ENCODE measurements around the gene LONP1. TPM values are rescaled to one million over a fixed set of nuclear protein-coding genes. Genes with fewer than 3 reads are reported as not detected.

LONP1 gene
- total and polyA plus RNA-seq, 9 donors = 25.5 to 77.2 (median 51.4) TPM

DNA sequence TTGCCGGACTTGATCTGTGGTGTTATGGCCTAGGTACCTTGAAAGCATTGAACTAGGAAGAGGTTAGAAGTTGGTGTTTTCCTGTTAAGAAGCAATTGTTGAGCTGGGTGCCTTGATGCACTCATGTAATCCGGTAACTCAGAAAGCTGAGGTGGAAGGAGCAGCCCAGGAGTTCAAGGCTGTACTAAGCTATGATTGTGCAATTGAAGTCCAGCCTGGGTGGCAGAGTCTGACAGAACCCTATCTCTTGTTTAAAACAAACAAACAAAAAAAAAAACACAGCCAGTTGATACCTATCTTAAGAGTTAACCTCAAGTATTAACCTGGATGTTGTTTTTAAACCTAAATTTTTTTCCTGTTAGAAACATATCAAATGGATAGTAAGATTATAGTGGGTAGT, 77.7 kb downstream of the LONP1 start:
- no peak overlapping the region for H3K27ac ChIP-seq
- DNase-seq = no peak
- TF ChIP-seq POLR2A (IDR thresholded peaks at IDR 0.05) = no peak
- no peak for TF ChIP-seq EP300 (IDR thresholded peaks at IDR 0.05)
- TF ChIP-seq, protein P1, sequence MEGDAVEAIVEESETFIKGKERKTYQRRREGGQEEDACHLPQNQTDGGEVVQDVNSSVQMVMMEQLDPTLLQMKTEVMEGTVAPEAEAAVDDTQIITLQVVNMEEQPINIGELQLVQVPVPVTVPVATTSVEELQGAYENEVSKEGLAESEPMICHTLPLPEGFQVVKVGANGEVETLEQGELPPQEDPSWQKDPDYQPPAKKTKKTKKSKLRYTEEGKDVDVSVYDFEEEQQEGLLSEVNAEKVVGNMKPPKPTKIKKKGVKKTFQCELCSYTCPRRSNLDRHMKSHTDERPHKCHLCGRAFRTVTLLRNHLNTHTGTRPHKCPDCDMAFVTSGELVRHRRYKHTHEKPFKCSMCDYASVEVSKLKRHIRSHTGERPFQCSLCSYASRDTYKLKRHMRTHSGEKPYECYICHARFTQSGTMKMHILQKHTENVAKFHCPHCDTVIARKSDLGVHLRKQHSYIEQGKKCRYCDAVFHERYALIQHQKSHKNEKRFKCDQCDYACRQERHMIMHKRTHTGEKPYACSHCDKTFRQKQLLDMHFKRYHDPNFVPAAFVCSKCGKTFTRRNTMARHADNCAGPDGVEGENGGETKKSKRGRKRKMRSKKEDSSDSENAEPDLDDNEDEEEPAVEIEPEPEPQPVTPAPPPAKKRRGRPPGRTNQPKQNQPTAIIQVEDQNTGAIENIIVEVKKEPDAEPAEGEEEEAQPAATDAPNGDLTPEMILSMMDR (IDR thresholded peaks at IDR 0.05) = no peak
- no peak overlapping the region for H3K4me3 ChIP-seq
- no peaks in the 10 kb centered on the region for H3K9me3 ChIP-seq
- H3K36me3 ChIP-seq = no peaks in the 10 kb centered on the region
- H3K27me3 ChIP-seq = no peaks in the 10 kb centered on the region
- intact Hi-C loops (cut with DNase I) = no loop called here
- WGBS, 3 donors = 57 to 68% (median 63%) methylated on average over 2 of the region's 2 CpGs
- H3K4me1 ChIP-seq (ENCODE audit: insufficient read depth) = peaks cover 5% of the 10 kb centered on the region

Other genes starting within 250 kb of the LONP1 start
- 1 to 10 TPM in 2 of 7 donors, under 1 TPM in 5; 0.11 to 3.4 (median 0.48) TPM for gene TINCR, start 152.2 kb downstream of the LONP1 start, total RNA-seq
- under 1 TPM; 0.18 to 0.35 TPM for gene TINCR, start 152.2 kb downstream of the LONP1 start, polyA plus RNA-seq
- 100 to 1,000 TPM in 5 of 7 donors, 10 to 100 TPM in 2; 51.3 to 173 (median 109) TPM for gene SAFB2, start 97.4 kb downstream of the LONP1 start, total RNA-seq
- 100 to 1,000 TPM in 1 of 2 donors, 10 to 100 TPM in 1; 74.5 to 107 TPM for gene SAFB2, start 97.4 kb downstream of the LONP1 start, polyA plus RNA-seq
- 100 to 1,000 TPM in 1 of 7 donors, 10 to 100 TPM in 6; 66.9 to 108 (median 88.7) TPM for gene SAFB, start 97.1 kb downstream of the LONP1 start, total RNA-seq
- 10 to 100 TPM; 64.1 to 72.5 TPM for gene SAFB, start 97.1 kb downstream of the LONP1 start, polyA plus RNA-seq
- gene MICOS13, start 39.6 kb downstream of the LONP1 start, total RNA-seq = 10 to 100 TPM; 25.7 to 48.7 (median 44.2) TPM
- gene MICOS13, start 39.6 kb downstream of the LONP1 start, polyA plus RNA-seq = 10 to 100 TPM in 1 of 2 donors, 1 to 10 TPM in 1; 5.2 to 47.3 TPM
- gene HSD11B1L, start 39.1 kb downstream of the LONP1 start, total RNA-seq = 10 to 100 TPM in 2 of 7 donors, 1 to 10 TPM in 5; 3.1 to 20.7 (median 8.5) TPM
- gene HSD11B1L, start 39.1 kb downstream of the LONP1 start, polyA plus RNA-seq = 10 to 100 TPM in 1 of 2 donors, 1 to 10 TPM in 1; 3.5 to 10.6 TPM
- 1,000 to 10,000 TPM; 1,413 to 2,353 (median 1,897) TPM for gene RPL36, start 29.9 kb downstream of the LONP1 start, total RNA-seq
- 1,000 to 10,000 TPM in 1 of 2 donors, 100 to 1,000 TPM in 1; 318 to 2,904 TPM for gene RPL36, start 29.9 kb downstream of the LONP1 start, polyA plus RNA-seq
- 1 to 10 TPM in 1 of 7 donors, under 1 TPM in 1, not detected in 5; 0.67 to 4.5 TPM for gene CATSPERD, start 491 bp upstream of the LONP1 start, total RNA-seq
- not detected for gene CATSPERD, start 491 bp upstream of the LONP1 start, polyA plus RNA-seq
- gene PRR22, start 64.6 kb upstream of the LONP1 start, total RNA-seq = 1 to 10 TPM in 5 of 7 donors, under 1 TPM in 2; 0.24 to 3.8 (median 2.3) TPM
- gene PRR22, start 64.6 kb upstream of the LONP1 start, polyA plus RNA-seq = 1 to 10 TPM in 1 of 2 donors, not detected in 1; 1.6 TPM
- 10 to 100 TPM; 29.3 to 50.1 (median 39.9) TPM for gene DUS3L, start 71.0 kb upstream of the LONP1 start, total RNA-seq
- gene DUS3L, start 71.0 kb upstream of the LONP1 start, polyA plus RNA-seq = 10 to 100 TPM in 1 of 2 donors, 1 to 10 TPM in 1; 1.2 to 39.7 TPM
- gene NRTN, start 84.9 kb upstream of the LONP1 start, total RNA-seq = 1 to 10 TPM in 2 of 7 donors, under 1 TPM in 2, not detected in 3; 0.38 to 2.8 (median 1.3) TPM
- under 1 TPM in 1 of 2 donors, not detected in 1; 0.11 TPM for gene NRTN, start 84.9 kb upstream of the LONP1 start, polyA plus RNA-seq
- gene FUT6, start 119.6 kb upstream of the LONP1 start, total RNA-seq = 1 to 10 TPM in 1 of 7 donors, under 1 TPM in 3, not detected in 3; 0.11 to 2.6 (median 0.38) TPM
- not detected for gene FUT6, start 119.6 kb upstream of the LONP1 start, polyA plus RNA-seq
- gene FUT3, start 131.3 kb upstream of the LONP1 start, total RNA-seq = 1 to 10 TPM in 1 of 7 donors, under 1 TPM in 4, not detected in 2; 0.11 to 1.8 (median 0.18) TPM
- under 1 TPM in 1 of 2 donors, not detected in 1; 0.04 TPM for gene FUT3, start 131.3 kb upstream of the LONP1 start, polyA plus RNA-seq
- gene FUT5, start 150.4 kb upstream of the LONP1 start, total RNA-seq = under 1 TPM in 3 of 7 donors, not detected in 4; 0.15 to 0.23 (median 0.22) TPM
- not detected for gene FUT5, start 150.4 kb upstream of the LONP1 start, polyA plus RNA-seq
- gene NDUFA11, start 183.6 kb upstream of the LONP1 start, total RNA-seq = 100 to 1,000 TPM; 169 to 352 (median 203) TPM
- gene NDUFA11, start 183.6 kb upstream of the LONP1 start, polyA plus RNA-seq = 100 to 1,000 TPM in 1 of 2 donors, 1 to 10 TPM in 1; 3.9 to 315 TPM
- 1 to 10 TPM; 5.0 to 8.5 (median 7.0) TPM for gene VMAC, start 184.7 kb upstream of the LONP1 start, total RNA-seq
- 1 to 10 TPM; 3.4 to 6.4 TPM for gene VMAC, start 184.7 kb upstream of the LONP1 start, polyA plus RNA-seq
- gene CAPS, start 194.1 kb upstream of the LONP1 start, total RNA-seq = 100 to 1,000 TPM in 1 of 7 donors, 10 to 100 TPM in 5, 1 to 10 TPM in 1; 7.0 to 313 (median 35.8) TPM
- gene CAPS, start 194.1 kb upstream of the LONP1 start, polyA plus RNA-seq = 10 to 100 TPM in 1 of 2 donors, 1 to 10 TPM in 1; 1.7 to 12.4 TPM